NB4 (cell line): ENCODE results near the gene GNG2.

Experiments
- DNase-seq: peaks from one replicate; pipeline ENCODE4 v3.0.0; 2010; ENCODE audit warnings: low read depth
- H3K4me3 ChIP-seq: one replicate; pipeline ENCODE4 v1.5.1; 2011; ENCODE audit warnings: mild to moderate bottlenecking, low read depth, low read length, moderate library complexity
- MYC ChIP-seq: IDR thresholded peaks from 2 replicates; pipeline ENCODE4 v1.6.1; 2011; ENCODE audit warnings: low read depth, low read length
- POLR2A ChIP-seq: IDR thresholded peaks from 2 replicates; pipeline ENCODE4 v1.6.1; 2011; ENCODE audit warnings: mild to moderate bottlenecking; ENCODE audit not compliant: insufficient read length; ENCODE audit errors: extremely low read depth
- TF ChIP-seq, protein P1 (sequence below): IDR thresholded peaks from 2 replicates; pipeline ENCODE4 v1.6.1; 2011; ENCODE audit warnings: low read depth, low read length
- TF ChIP-seq, protein P2 (sequence below): IDR thresholded peaks from one replicate; pipeline ENCODE4 v1.5.1; 2012; ENCODE audit warnings: low read depth, low read length

The GNG2 gene

DNA sequence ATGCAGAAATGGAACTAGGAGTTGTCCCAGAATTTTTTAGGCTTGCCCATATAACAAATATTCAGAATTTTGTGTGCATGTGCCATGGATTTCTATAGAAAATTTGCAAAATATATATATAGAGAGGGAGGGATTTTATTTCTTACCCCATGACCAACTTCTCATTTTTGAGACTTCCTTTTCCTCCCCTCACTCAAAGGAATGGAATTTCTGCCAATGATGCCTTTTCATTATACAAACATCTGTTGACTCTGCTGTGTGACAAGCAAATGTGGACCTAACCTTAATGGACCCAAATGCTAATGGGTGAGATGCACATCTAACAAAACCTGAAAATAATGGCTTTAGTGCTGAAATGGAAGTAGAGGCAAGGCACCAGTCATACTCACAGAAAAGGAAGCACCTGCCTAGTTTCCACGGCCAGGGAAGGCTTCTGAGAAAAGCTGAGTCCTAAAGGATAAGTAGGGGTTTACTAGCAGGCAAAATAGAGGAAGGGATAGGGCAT lies 3.6 kb upstream of the GNG2 start:
- TF ChIP-seq POLR2A (no peak), MYC (no peak)
- TF ChIP-seq, protein P1, sequence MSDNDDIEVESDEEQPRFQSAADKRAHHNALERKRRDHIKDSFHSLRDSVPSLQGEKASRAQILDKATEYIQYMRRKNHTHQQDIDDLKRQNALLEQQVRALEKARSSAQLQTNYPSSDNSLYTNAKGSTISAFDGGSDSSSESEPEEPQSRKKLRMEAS: no peak
- TF ChIP-seq, protein P2, sequence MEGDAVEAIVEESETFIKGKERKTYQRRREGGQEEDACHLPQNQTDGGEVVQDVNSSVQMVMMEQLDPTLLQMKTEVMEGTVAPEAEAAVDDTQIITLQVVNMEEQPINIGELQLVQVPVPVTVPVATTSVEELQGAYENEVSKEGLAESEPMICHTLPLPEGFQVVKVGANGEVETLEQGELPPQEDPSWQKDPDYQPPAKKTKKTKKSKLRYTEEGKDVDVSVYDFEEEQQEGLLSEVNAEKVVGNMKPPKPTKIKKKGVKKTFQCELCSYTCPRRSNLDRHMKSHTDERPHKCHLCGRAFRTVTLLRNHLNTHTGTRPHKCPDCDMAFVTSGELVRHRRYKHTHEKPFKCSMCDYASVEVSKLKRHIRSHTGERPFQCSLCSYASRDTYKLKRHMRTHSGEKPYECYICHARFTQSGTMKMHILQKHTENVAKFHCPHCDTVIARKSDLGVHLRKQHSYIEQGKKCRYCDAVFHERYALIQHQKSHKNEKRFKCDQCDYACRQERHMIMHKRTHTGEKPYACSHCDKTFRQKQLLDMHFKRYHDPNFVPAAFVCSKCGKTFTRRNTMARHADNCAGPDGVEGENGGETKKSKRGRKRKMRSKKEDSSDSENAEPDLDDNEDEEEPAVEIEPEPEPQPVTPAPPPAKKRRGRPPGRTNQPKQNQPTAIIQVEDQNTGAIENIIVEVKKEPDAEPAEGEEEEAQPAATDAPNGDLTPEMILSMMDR: no peak
- DNase-seq: no peak
- no peak overlapping the region for H3K4me3 ChIP-seq

DNA sequence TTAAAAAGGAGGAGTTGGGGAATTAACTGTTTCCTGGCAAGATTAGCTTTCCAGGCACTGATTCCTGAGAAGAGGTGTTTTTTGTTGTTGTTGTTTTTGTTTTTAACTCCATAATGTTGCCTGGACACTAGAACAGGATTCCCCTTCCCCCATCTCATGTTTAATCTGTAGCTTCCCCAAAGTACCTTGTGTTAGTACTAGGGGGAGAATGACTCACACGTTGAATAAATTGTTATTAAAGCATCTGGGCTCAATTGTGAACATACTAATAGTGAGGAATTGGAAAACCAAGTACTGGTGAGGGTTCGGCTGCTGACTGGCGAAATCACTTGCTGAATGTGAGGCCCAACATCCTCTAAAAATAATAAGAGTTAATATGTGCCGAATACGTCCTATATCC lies 1.3 kb upstream of the GNG2 start:
- TF ChIP-seq MYC: no peak
- no peak for TF ChIP-seq POLR2A
- TF ChIP-seq, protein P1: no peak
- TF ChIP-seq, protein P2: no peak
- no peak for DNase-seq
- no peak overlapping the region for H3K4me3 ChIP-seq

DNA sequence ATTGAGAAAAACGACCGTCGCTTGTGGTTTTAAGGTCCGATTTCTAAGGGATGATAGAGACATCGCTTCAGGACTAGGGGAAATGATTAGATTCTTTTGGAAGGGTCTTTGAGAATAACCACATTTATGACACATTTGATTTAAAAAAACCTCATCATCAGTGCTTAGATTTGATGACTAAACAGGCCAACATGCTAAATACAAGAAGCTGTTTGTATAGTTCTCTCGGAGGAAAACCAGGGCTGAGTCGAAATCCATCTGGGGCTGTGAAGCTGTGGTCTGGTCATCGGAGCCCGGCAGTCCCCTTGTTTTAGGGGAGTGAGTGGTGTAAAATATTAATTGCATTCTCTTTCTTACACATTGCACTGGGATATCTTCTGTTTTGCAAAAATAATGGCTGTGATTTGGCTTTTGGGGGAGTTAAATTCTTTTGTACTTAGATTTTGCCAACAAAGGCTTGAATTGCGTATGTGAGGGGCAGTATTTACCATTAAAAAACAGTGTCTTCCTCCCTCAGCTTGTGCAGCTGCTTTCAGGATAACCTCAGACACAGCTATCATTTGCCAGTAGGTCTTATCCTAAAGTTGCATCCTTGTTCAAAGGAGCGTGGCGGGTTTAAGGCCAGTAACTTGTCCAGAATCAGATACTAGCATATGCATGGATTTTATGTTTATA lies 550 bp downstream of the GNG2 start:
- H3K4me3 ChIP-seq: peak overlapping the region; percentile 82
- no peak for TF ChIP-seq MYC
- TF ChIP-seq, protein P1: no peak
- no peak for TF ChIP-seq POLR2A
- TF ChIP-seq, protein P2: no peak
- no peak for DNase-seq

DNA sequence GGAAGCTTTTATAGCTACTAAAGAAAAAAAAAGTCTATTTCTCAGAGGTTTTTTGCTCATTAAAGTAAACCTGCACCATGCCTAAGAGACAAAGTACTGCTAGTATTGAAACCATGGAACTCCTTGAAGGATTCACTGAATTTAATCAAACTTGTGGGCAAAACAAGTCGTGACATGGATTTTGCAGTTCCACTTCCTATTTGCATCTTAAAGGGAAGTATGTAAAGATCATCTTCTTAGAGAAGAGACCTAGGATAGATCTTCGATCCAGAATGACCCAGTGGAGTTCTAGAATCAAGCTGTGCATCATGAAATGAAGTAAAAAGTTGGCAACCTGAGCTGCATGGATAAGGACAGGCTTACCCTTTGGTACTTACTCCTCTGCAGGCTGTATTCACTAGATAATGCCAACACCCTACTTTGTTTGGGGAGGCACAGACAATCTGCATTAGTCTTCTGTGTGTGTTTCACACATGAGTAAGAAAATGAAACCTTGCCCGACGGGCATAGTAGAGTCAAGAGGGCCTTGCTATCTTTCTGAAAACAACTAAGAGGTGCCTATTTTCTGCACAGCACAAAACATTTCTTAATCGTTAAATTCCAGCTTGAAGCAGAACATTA lies 1.9 kb downstream of the GNG2 start:
- H3K4me3 ChIP-seq: peak overlapping the region; percentile 82
- DNase-seq: no peak
- TF ChIP-seq, protein P2: no peak
- TF ChIP-seq MYC: no peak
- TF ChIP-seq, protein P1: no peak
- TF ChIP-seq POLR2A: no peak

DNA sequence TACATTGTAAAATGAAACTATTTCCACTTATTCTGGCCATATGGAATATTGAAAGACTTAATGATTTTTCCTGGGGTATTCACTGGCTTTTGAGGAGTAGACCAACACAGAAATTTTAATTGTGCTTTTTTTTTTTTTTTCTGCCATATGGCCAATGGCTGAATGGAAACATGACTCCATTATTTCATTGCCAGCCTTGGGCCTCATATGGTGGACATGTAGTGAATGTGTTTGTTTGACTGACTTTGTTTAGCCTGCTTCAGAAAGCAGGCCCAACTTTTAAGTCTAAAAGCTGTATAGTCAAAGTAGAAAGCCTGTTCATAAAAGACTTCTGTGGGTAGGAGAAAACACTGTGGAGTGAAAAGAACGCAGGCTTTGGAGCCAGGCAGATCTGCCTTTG lies 2.4 kb downstream of the GNG2 start:
- H3K4me3 ChIP-seq: no peak overlapping the region
- TF ChIP-seq POLR2A (no peak), MYC (no peak)
- TF ChIP-seq, protein P2: no peak
- TF ChIP-seq, protein P1: no peak
- no peak for DNase-seq
